HCT116 (cell line): ENCODE results near the gene SARNP. TPM values are rescaled to one million over a fixed set of nuclear protein-coding genes. Genes with fewer than 3 reads are reported as not detected.

Source experiments
- ATAC-seq: fragments of 200-7000 bp; cut with Tn5 transposase; 2 replicates; pipeline ENCODE4 v1.9.1; 2020; ENCODE audit warnings: mild to moderate bottlenecking, moderate library complexity
- BruUV-seq: library from RNA; stranded (reverse); fragments of 400-500 nt; replicated peaks from 2 replicates; lab custom pipeline; 2021; lab: Mats Ljungman, UMichigan
- CTCF ChIA-PET: fragments of 300-600 bp; sonication (Branson Sonifier 250); formaldehyde crosslinking; loops from one replicate; lab custom pipeline; 2021; ENCODE audit warnings: antibody characterized with exemption; lab: Charles Lee
- POLR2A ChIA-PET: fragments of 300-600, 350-600 bp; sonication (Branson Sonifier 250); formaldehyde crosslinking; loops from one replicate; lab custom pipeline; 2021; ENCODE audit warnings: antibody characterized with exemption; lab: Charles Lee
- RAD21 ChIA-PET, 2 experiments: fragments of 300-600 bp; sonication (Branson Sonifier 250); formaldehyde crosslinking; loops; one replicate each; lab custom pipeline; 2023; ENCODE audit warnings: low total read pairs in 2 of 2; ENCODE audit not compliant: uncharacterized antibody in 2 of 2, unreplicated experiment in 2 of 2, low non-redundant PET in 1 of 2; lab: Charles Lee
- DNase-seq: peaks from one replicate; pipeline ENCODE4 v3.0.0-alpha.2; 2010; ENCODE audit warnings: low read depth, low spot score
- H2AFZ ChIP-seq: fragments of 200-600 bp; shearing (Covaris generic), sonication (generic); 2 replicates; pipeline ENCODE4 v1.6.1; 2017; ENCODE audit warnings: low read depth, mixed run types, mixed read lengths, antibody characterized with exemption, low read length; ENCODE audit not compliant: poor library complexity, severe bottlenecking
- H3K27ac ChIP-seq: 2 replicates; pipeline ENCODE4 v1.5.1; 2012; ENCODE audit warnings: low read depth, low read length
- H3K27me3 ChIP-seq: fragments of 200-600 bp; sonication (generic); 2 replicates; pipeline ENCODE4 v1.6.1; 2016; ENCODE audit warnings: mixed run types, low read length, mixed read lengths; ENCODE audit not compliant: insufficient read depth
- H3K36me3 ChIP-seq, 2 experiments: fragments of 200-500 bp in 1 of 2; fragments of 200-600 bp in 1 of 2; sonication (Bioruptor generic) in 1 of 2; sonication (generic) in 1 of 2; 2 replicates each; pipeline versions ENCODE4 v1.5.1 to v1.6.1; 2014 to 2016; ENCODE audit warnings: low read length in 2 of 2, inconsistent platforms in 1 of 2, mixed read lengths in 1 of 2, mixed run types in 1 of 2; ENCODE audit not compliant: insufficient read depth in 2 of 2, control insufficient read depth in 1 of 2
- H3K4me1 ChIP-seq, 2 experiments: fragments of 200-600 bp in 1 of 2; sonication (generic) in 1 of 2; 2 replicates each; pipeline versions ENCODE4 v1.5.1 to v1.6.1; 2012 to 2017; ENCODE audit warnings: low read length in 2 of 2, inconsistent platforms in 1 of 2, mild to moderate bottlenecking in 1 of 2, mixed read lengths in 1 of 2, mixed run types in 1 of 2, moderate library complexity in 1 of 2; ENCODE audit not compliant: insufficient read depth in 2 of 2, control insufficient read depth in 1 of 2
- H3K4me2 ChIP-seq: fragments of 200-600 bp; sonication (generic); 2 replicates; pipeline ENCODE4 v1.6.1; 2017; ENCODE audit warnings: mixed run types, low read length, mixed read lengths
- H3K4me3 ChIP-seq, 2 experiments: fragments of 200-600 bp in 1 of 2; sonication (generic) in 1 of 2; replicated peaks in 1 of 2; 2 replicates each; pipeline ENCODE4 v1.5.1; 2011 to 2016; ENCODE audit warnings: low read length in 2 of 2, control low read depth in 1 of 2, low read depth in 1 of 2, mild to moderate bottlenecking in 1 of 2, mixed read lengths in 1 of 2, mixed run types in 1 of 2
- H3K79me2 ChIP-seq: fragments of 200-600 bp; sonication (generic); 2 replicates; pipeline ENCODE4 v1.6.1; 2017; ENCODE audit warnings: mild to moderate bottlenecking, mixed run types, low read length, moderate library complexity, mixed read lengths; ENCODE audit not compliant: insufficient read depth
- H3K9ac ChIP-seq: fragments of 200-600 bp; sonication (generic); 2 replicates; pipeline ENCODE4 v1.6.1; 2016; ENCODE audit warnings: low read length, mixed read lengths
- H3K9me2 ChIP-seq: fragments of 200-600 bp; sonication (generic), shearing (Covaris generic); 2 replicates; pipeline ENCODE4 v1.6.1; 2017; ENCODE audit warnings: mixed run types, mild to moderate bottlenecking, moderate library complexity; ENCODE audit not compliant: insufficient read depth
- H3K9me3 ChIP-seq, 2 experiments: fragments of 200-500 bp in 1 of 2; fragments of 200-600 bp in 1 of 2; sonication (Bioruptor generic) in 1 of 2; sonication (generic) in 1 of 2; 2 replicates each; pipeline ENCODE4 v1.6.1; 2014 to 2017; ENCODE audit warnings: low read length in 2 of 2, mixed read lengths in 2 of 2, inconsistent platforms in 1 of 2, low read depth in 1 of 2, mild to moderate bottlenecking in 1 of 2, mixed run types in 1 of 2, moderate library complexity in 1 of 2; ENCODE audit not compliant: control insufficient read depth in 1 of 2, insufficient read depth in 1 of 2
- H4K20me1 ChIP-seq: fragments of 200-600 bp; sonication (generic), shearing (Covaris generic); 2 replicates; pipeline ENCODE4 v1.6.1; 2017; ENCODE audit warnings: mixed run types, mild to moderate bottlenecking, moderate library complexity; ENCODE audit not compliant: insufficient read depth
- CBX3 ChIP-seq: IDR thresholded peaks from 2 replicates; pipeline ENCODE4 v1.6.1; 2012; ENCODE audit warnings: low read depth
- CEBPB ChIP-seq: IDR thresholded peaks from 2 replicates; pipeline ENCODE4 v1.6.1; 2012; ENCODE audit warnings: low read depth
- EGR1 ChIP-seq: IDR thresholded peaks from 2 replicates; pipeline ENCODE4 v1.6.1; 2012; ENCODE audit warnings: low read depth
- ELF1 ChIP-seq: IDR thresholded peaks from 2 replicates; pipeline ENCODE4 v1.6.1; 2012; ENCODE audit warnings: low read depth, borderline replicate concordance
- EZH2 ChIP-seq: fragments of 200-600 bp; sonication (generic); IDR thresholded peaks from 2 replicates; pipeline ENCODE4 v1.6.1; 2017; ENCODE audit warnings: antibody characterized with exemption, mixed run types
- EZH2phosphoT487 ChIP-seq: fragments of 200-600 bp; IDR thresholded peaks from 2 replicates; pipeline ENCODE4 v1.6.1; 2018; ENCODE audit warnings: antibody characterized with exemption, borderline replicate concordance
- FOSL1 ChIP-seq: IDR thresholded peaks from 2 replicates; pipeline ENCODE4 v1.6.1; 2012; ENCODE audit warnings: low read depth
- JUND ChIP-seq: IDR thresholded peaks from 2 replicates; pipeline ENCODE4 v1.6.1; 2012
- SIN3A ChIP-seq: IDR thresholded peaks from 2 replicates; pipeline ENCODE4 v1.6.1; 2012; ENCODE audit warnings: low read depth
- SP1 ChIP-seq: IDR thresholded peaks from 2 replicates; pipeline ENCODE4 v1.6.1; 2012; ENCODE audit warnings: low read depth
- SRF ChIP-seq: IDR thresholded peaks from 2 replicates; pipeline ENCODE4 v1.6.1; 2012; ENCODE audit warnings: low read depth
- intact Hi-C: fragments of 100-400 bp; cut with micrococcal nuclease; formaldehyde crosslinking; loops from 2 replicates; pipeline ENCODE4 v1.10.0; 2022
- total RNA-seq: library from RNA; stranded (reverse); gene quantifications from one replicate; pipeline ENCODE4 v1.2.1, GENCODE V29; 2021; ENCODE audit not compliant: unreplicated experiment
- TF ChIP-seq, protein P1 (sequence below): IDR thresholded peaks from 2 replicates; pipeline ENCODE4 v1.6.1; 2012
- TF ChIP-seq, protein P2 (sequence below), 3 experiments: fragments of 200-600 bp in 1 of 3; sonication (generic) in 1 of 3; IDR thresholded peaks in 2 of 3; conservative IDR thresholded peaks in 1 of 3; 2 replicates each; pipeline ENCODE4 v1.5.1; 2012 to 2017; ENCODE audit warnings: low read depth in 2 of 3, low read length in 2 of 3, antibody characterized with exemption in 1 of 3, borderline replicate concordance in 1 of 3, control low read depth in 1 of 3, mild to moderate bottlenecking in 1 of 3, mixed read lengths in 1 of 3, mixed run types in 1 of 3, moderate library complexity in 1 of 3; ENCODE audit not compliant: insufficient read depth in 1 of 3

The SARNP gene
- total RNA-seq, 1 experiment from 2014 or later = 82.4 TPM

DNA sequence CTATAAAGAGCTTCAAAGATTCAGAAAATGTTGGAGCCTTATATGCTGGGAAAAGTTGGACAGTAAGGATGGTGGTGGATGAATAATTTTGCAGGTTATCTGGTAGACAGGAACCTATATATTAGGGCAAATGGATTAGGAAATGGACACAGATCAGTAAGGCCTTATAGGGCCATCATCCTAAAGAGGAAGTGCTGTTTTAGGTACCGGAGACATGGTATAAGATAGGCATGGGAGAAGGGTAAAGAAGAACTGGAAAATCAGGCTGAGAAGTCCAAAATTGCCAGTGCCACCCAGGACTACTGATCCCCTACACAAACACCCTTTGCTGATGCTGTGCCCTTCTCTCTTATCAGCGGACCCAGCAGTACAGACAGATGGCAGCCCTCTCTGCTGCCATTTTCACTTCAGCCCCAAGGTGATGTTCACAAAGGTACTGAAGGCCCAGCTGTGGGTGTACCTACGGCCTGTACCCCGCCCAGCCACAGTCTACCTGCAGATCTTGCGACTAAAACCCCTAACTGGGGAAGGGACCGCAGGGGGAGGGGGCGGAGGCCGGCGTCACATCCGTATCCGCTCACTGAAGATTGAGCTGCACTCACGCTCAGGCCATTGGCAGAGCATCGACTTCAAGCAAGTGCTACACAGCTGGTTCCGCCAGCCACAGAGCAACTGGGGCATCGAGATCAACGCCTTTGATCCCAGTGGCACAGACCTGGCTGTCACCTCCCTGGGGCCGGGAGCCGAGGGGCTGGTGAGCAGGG is 69.1 kb downstream of the SARNP start:
- ATAC-seq = no peak
- Histone ChIP-seq H3K9me3 (no peaks in the 10 kb centered on the region), H3K79me2 (peaks cover 3% of the 10 kb centered on the region; the same call in 1 of the 2 replicates), H4K20me1 (no peaks in the 10 kb centered on the region), H3K4me3 (no peak overlapping the region), H2AFZ (no peak overlapping the region), H3K4me1 (peaks cover 4 to 19% of the 10 kb centered on the region in 2 experiments), H3K27me3 (no peaks in the 10 kb centered on the region), H3K9ac (no peak overlapping the region), H3K4me2 (no peak overlapping the region), H3K36me3 (peaks cover 11 to 16% of the 10 kb centered on the region in 2 experiments; a peak in 2 of 4 replicates), H3K27ac (no peak overlapping the region), H3K9me2 (no peaks in the 10 kb centered on the region)
- RAD21 ChIA-PET = interaction anchor here in 1 of 2 experiments (1.2 kb wide), 1 partner anchor 10 kb away, joined by 3 read pairs; no protein-coding TSS in a partner anchor
- no peak for TF ChIP-seq EZH2
- TF ChIP-seq SRF = no peak
- TF ChIP-seq EGR1 = no peak
- TF ChIP-seq, protein P1, sequence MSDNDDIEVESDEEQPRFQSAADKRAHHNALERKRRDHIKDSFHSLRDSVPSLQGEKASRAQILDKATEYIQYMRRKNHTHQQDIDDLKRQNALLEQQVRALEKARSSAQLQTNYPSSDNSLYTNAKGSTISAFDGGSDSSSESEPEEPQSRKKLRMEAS = no peak
- POLR2A ChIA-PET = no interaction called here
- DNase-seq = no peak
- BruUV-seq = no TSS peak
- CTCF ChIA-PET = interaction anchor here (1.9 kb wide), 1 partner anchor 11 kb away, joined by 10 read pairs; no protein-coding TSS in a partner anchor
- intact Hi-C loops = no loop called here

DNA sequence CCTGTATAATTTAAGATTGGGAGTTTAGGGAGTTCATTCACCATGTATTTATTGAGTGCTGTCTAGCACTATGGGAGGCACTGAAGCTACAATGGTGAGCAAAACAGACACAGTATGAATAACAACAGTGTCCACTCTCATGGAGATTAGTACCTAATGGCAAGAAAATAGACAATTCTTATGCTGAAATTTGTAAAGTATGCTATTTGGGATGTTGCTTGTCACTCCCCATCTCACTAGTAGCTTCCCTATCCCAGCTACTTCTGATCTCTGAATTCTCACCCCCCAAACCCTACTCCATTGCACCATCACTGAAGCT is 70.7 kb downstream of the SARNP start:
- ChIA-PET RAD21 (no interaction called here), CTCF (interaction anchor here (1.9 kb wide), 1 partner anchor 9 kb away, joined by 10 read pairs; no protein-coding TSS in a partner anchor), POLR2A (interaction anchor here (0.7 kb wide), 1 partner anchor 136 kb away, joined by 3 read pairs; no protein-coding TSS in a partner anchor)
- Histone ChIP-seq H3K4me2 (no peak overlapping the region), H3K9ac (no peak overlapping the region), H4K20me1 (no peaks in the 10 kb centered on the region), H3K27ac (no peak overlapping the region), H3K36me3 (peaks cover under 1 to 8% of the 10 kb centered on the region in 2 experiments; a peak in 2 of 4 replicates), H3K9me2 (no peaks in the 10 kb centered on the region), H3K9me3 (no peaks in the 10 kb centered on the region), H3K4me3 (no peak overlapping the region), H3K27me3 (no peaks in the 10 kb centered on the region), H3K4me1 (peaks cover 7 to 27% of the 10 kb centered on the region in 2 experiments), H2AFZ (no peak overlapping the region), H3K79me2 (peaks cover 3% of the 10 kb centered on the region; the same call in 1 of the 2 replicates)
- ATAC-seq (no peak), DNase-seq (no peak)
- BruUV-seq = no TSS peak
- intact Hi-C loops = no loop called here
- no peak for TF ChIP-seq ELF1
- TF ChIP-seq SP1 = no peak
- TF ChIP-seq EZH2 = no peak
- no peak for TF ChIP-seq CBX3
- TF ChIP-seq JUND = no peak
- TF ChIP-seq SIN3A = no peak
- TF ChIP-seq FOSL1 = no peak
- TF ChIP-seq, protein P2, sequence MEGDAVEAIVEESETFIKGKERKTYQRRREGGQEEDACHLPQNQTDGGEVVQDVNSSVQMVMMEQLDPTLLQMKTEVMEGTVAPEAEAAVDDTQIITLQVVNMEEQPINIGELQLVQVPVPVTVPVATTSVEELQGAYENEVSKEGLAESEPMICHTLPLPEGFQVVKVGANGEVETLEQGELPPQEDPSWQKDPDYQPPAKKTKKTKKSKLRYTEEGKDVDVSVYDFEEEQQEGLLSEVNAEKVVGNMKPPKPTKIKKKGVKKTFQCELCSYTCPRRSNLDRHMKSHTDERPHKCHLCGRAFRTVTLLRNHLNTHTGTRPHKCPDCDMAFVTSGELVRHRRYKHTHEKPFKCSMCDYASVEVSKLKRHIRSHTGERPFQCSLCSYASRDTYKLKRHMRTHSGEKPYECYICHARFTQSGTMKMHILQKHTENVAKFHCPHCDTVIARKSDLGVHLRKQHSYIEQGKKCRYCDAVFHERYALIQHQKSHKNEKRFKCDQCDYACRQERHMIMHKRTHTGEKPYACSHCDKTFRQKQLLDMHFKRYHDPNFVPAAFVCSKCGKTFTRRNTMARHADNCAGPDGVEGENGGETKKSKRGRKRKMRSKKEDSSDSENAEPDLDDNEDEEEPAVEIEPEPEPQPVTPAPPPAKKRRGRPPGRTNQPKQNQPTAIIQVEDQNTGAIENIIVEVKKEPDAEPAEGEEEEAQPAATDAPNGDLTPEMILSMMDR (IDR thresholded peaks at IDR 0.05 in 2 of 3, conservative IDR thresholded peaks at IDR 0.05 in 1 of 3; ENCODE audit: borderline replicate concordance in 1 of 3, insufficient read depth in 1 of 3, low read depth in 2 of 3, low read length in 2 of 3) = no peak
- no peak for TF ChIP-seq EZH2phosphoT487
- no peak for TF ChIP-seq CEBPB
- TF ChIP-seq, all 23 proteins: peak for 0
